ENCODE measurements around the gene FHIP1A.

Gene FHIP1A

GRCh38 chr4:151455212-151455611 is 46.2 kb downstream of the FHIP1A start:
- no peak overlapping the region for H3K4me3 Mint-ChIP-seq
- H3K27me3 Mint-ChIP-seq: peaks cover 3% of the 10 kb centered on the region
- intact Hi-C loops (cut with micrococcal nuclease): no loop called here
- no peak overlapping the region for H3K27ac Mint-ChIP-seq
- no peaks in the 10 kb centered on the region for H3K4me1 Mint-ChIP-seq (ENCODE audit: low read depth)
- H3K36me3 Mint-ChIP-seq (ENCODE audit: low read depth): no peaks in the 10 kb centered on the region
- no peaks in the 10 kb centered on the region for H3K9me3 Mint-ChIP-seq

- no peaks in the 10 kb centered on the region for H3K36me3 Mint-ChIP-seq (ENCODE audit: low read depth)
- H3K27ac Mint-ChIP-seq: no peak overlapping the region
- H3K9me3 Mint-ChIP-seq: no peaks in the 10 kb centered on the region
- no peak overlapping the region for H3K4me3 Mint-ChIP-seq
- no peaks in the 10 kb centered on the region for H3K4me1 Mint-ChIP-seq (ENCODE audit: low read depth)
- intact Hi-C loops (cut with micrococcal nuclease): no loop called here
- peaks cover 3% of the 10 kb centered on the region for H3K27me3 Mint-ChIP-seq
Observed at GRCh38 chr4:151458148-151458547, 49.2 kb downstream of the FHIP1A start.
